Thyroid gland (tissue), 4 donors: ENCODE data around the gene COASY. TPM values are rescaled to one million over a fixed set of nuclear protein-coding genes. Genes with fewer than 3 reads are reported as not detected.

Source experiments
- DNase-seq, 2 donors: peaks; one replicate each; pipeline ENCODE4 v3.0.0-alpha.2; 2019
- H3K27ac ChIP-seq, 3 donors: fragments of 200-600 bp; sonication (generic); 1 replicate in 2 of 3; 2 replicates in 1 of 3; pipeline ENCODE4 v1.5.1; 2016 to 2019; ENCODE audit warnings: mild to moderate bottlenecking in 1 of 3, moderate library complexity in 1 of 3
- H3K27me3 ChIP-seq: fragments of 200-600 bp; sonication (generic); one replicate; pipeline ENCODE4 v1.5.1; 2019
- H3K36me3 ChIP-seq, 2 donors: fragments of 200-600 bp; sonication (generic); one replicate each; pipeline ENCODE4 v1.5.1; 2016 to 2019
- H3K4me1 ChIP-seq, 2 donors: fragments of 200-600 bp; sonication (generic); one replicate each; pipeline ENCODE4 v1.5.1; 2017 to 2019
- H3K4me3 ChIP-seq, 3 donors: fragments of 200-600 bp; sonication (generic); replicated peaks in 1 of 3; 1 replicate in 2 of 3; 2 replicates in 1 of 3; pipeline ENCODE4 v1.5.1; 2016; ENCODE audit warnings: mild to moderate bottlenecking in 1 of 3
- H3K9me3 ChIP-seq: fragments of 200-600 bp; sonication (generic); one replicate; pipeline ENCODE4 v1.5.1; 2017
- POLR2A ChIP-seq, 2 donors: fragments of 450-650 bp; IDR thresholded peaks; one replicate each; pipeline ENCODE4 v1.6.1; 2017; ENCODE audit warnings: antibody characterized with exemption in 2 of 2, mild to moderate bottlenecking in 2 of 2, moderate library complexity in 1 of 2
- WGBS, 2 donors: methylation state at CpG; one replicate each; pipeline ENCODE4 v1.1.5; 2017; 5-methylcytosine and 5-hydroxymethylcytosine counted together
- intact Hi-C: fragments of 100-400 bp; cut with DNase I; formaldehyde crosslinking; loops from one replicate; pipeline ENCODE4 v1.15.1; 2023
- total RNA-seq, 4 donors: library from RNA; depleted of rRNA; stranded (reverse); fragments of >200 nt; gene quantifications; one replicate each; pipeline ENCODE4 v1.2.3, GENCODE V29; 2016
- TF ChIP-seq, protein P1 (sequence below), 6 experiments: fragments of 200-600 bp in 3 of 6; fragments of 450-650 bp in 3 of 6; sonication (generic) in 3 of 6; IDR thresholded peaks; one replicate each; pipeline ENCODE4 v1.5.1; 2016 to 2019; ENCODE audit warnings: antibody characterized with exemption in 6 of 6, mild to moderate bottlenecking in 2 of 6, inconsistent platforms in 1 of 6, moderate library complexity in 1 of 6

COASY gene
- total RNA-seq, 4 donors from 2014 or later, result 32.7 to 60.9 (median 48.7) TPM

DNA sequence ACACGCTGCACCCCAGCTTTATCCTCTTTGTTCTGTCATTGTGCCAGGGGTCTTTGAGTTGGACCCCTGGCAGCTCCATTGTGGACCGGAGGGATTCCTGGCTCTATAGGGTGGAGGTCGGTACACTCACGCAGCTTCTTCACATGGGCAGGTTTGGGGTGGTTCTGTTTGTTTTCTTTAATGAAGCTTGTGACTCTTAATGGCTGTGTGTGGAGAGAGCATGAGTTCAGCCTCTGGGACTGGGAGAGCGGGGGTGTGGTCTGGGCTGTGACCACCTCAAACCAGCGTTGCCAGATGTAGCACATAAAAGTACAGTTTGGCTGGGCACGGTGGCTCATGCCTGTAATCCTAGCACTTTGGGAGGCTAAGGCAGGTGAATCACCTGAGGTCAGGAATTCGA is 47.1 kb upstream of the COASY start:
- intact Hi-C loops, result loop anchor here (5.0 kb wide), 1 partner anchor 93 kb away; the partner anchor contains the start of gene CAVIN1
- H3K4me1 ChIP-seq, result peaks cover 14 to 59% of the 10 kb centered on the region in 2 donors
- no peaks in the 10 kb centered on the region for H3K9me3 ChIP-seq
- H3K4me3 ChIP-seq, result no peak overlapping the region
- 87 to 92% methylated on average over 8 of the region's 8 CpGs for WGBS, 2 donors
- DNase-seq, result no peak
- no peaks in the 10 kb centered on the region for H3K27me3 ChIP-seq
- TF ChIP-seq, protein P1, sequence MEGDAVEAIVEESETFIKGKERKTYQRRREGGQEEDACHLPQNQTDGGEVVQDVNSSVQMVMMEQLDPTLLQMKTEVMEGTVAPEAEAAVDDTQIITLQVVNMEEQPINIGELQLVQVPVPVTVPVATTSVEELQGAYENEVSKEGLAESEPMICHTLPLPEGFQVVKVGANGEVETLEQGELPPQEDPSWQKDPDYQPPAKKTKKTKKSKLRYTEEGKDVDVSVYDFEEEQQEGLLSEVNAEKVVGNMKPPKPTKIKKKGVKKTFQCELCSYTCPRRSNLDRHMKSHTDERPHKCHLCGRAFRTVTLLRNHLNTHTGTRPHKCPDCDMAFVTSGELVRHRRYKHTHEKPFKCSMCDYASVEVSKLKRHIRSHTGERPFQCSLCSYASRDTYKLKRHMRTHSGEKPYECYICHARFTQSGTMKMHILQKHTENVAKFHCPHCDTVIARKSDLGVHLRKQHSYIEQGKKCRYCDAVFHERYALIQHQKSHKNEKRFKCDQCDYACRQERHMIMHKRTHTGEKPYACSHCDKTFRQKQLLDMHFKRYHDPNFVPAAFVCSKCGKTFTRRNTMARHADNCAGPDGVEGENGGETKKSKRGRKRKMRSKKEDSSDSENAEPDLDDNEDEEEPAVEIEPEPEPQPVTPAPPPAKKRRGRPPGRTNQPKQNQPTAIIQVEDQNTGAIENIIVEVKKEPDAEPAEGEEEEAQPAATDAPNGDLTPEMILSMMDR (IDR thresholded peaks at IDR 0.05), result no peak
- no peak for TF ChIP-seq POLR2A (IDR thresholded peaks at IDR 0.05)
- H3K27ac ChIP-seq, result peak overlapping the region in 1 of 3 donors; percentile 76
- peaks cover 9 to 13% of the 10 kb centered on the region in 2 donors for H3K36me3 ChIP-seq

DNA sequence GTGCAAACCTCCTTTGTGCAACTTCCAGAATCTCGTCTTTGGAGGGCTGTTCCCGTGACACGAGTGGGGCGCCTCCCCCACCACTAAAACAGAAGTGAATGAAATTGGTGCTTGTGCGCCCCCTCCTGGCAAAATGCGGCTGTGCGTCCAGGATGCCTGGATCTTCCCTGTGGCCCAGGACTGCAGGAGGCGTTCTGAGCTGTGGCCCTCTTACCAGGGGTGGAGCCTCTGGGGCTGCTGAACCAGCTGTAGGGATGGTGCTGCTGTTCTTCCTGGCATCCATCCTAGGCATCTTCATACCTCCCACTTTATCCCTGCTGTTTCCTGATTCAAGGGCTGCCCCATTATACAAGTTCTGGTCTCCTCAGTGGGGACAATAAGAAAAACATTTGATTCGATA is 44.4 kb upstream of the COASY start:
- TF ChIP-seq POLR2A (IDR thresholded peaks at IDR 0.05), result no peak
- TF ChIP-seq, protein P1 (IDR thresholded peaks at IDR 0.05), result peak; percentile 73 to 86 (median 76)
- Histone ChIP-seq H3K27ac (peak overlapping the region in 2 of 3 donors; percentile 93 to 99), H3K27me3 (no peaks in the 10 kb centered on the region), H3K4me1 (peaks cover 24 to 68% of the 10 kb centered on the region in 2 donors), H3K4me3 (no peak overlapping the region), H3K9me3 (no peaks in the 10 kb centered on the region), H3K36me3 (peaks cover 9 to 22% of the 10 kb centered on the region in 2 donors)
- intact Hi-C loops, result loop anchor here (5.0 kb wide), 1 partner anchor 95 kb away; the partner anchor contains the start of gene CAVIN1
- peak; percentile 70 to 78 for DNase-seq
- WGBS, 2 donors, result 35 to 36% methylated on average over 5 to 9 of the region's 9 CpGs

DNA sequence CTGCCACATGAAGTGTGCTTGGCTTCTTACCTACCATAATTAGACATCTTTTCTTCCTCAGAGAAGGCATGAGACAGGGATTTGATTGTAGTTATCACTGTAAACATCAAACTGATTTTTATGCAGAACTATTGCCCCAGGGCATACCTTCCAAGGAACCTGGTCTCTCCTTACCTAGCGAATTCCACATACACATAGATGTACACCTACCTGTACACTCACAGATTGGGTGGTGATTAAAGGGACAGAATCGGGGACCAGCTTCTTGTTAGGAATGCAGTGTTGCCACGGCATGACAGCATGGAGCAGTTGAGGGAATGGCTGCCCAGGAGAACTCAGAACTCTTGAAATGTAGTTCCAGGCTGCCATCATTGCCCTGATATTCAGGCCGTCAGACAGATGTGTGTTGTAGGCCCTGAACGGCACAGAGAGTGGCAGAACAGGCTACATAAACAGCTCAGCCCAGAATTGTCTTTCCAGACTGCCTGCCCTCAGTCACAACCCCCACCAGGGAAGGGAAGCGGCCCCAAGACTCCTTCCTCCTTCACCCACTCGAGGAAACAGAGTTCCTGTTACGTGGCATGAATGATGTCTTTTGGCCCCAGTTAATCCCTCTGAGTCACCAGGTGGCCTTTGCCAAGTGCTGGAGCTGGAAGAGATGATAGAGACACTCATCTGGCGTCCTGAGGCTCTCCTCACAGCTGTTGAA is 43.7 kb upstream of the COASY start:
- 58 to 74% methylated on average over 9 of the region's 9 CpGs for WGBS, 2 donors
- H3K27ac ChIP-seq, result peak overlapping the region; percentile 93 to 99 (median 96)
- DNase-seq, result peak; percentile 47 to 61
- no peak overlapping the region for H3K4me3 ChIP-seq
- H3K9me3 ChIP-seq, result no peaks in the 10 kb centered on the region
- TF ChIP-seq POLR2A (IDR thresholded peaks at IDR 0.05), result no peak
- TF ChIP-seq, protein P1 (IDR thresholded peaks at IDR 0.05), result no peak
- peaks cover 24 to 68% of the 10 kb centered on the region in 2 donors for H3K4me1 ChIP-seq
- intact Hi-C loops, result loop anchor here (5.0 kb wide), 1 partner anchor 96 kb away; the partner anchor contains the start of gene CAVIN1
- H3K36me3 ChIP-seq, result peaks cover 9 to 24% of the 10 kb centered on the region in 2 donors
- no peaks in the 10 kb centered on the region for H3K27me3 ChIP-seq

DNA sequence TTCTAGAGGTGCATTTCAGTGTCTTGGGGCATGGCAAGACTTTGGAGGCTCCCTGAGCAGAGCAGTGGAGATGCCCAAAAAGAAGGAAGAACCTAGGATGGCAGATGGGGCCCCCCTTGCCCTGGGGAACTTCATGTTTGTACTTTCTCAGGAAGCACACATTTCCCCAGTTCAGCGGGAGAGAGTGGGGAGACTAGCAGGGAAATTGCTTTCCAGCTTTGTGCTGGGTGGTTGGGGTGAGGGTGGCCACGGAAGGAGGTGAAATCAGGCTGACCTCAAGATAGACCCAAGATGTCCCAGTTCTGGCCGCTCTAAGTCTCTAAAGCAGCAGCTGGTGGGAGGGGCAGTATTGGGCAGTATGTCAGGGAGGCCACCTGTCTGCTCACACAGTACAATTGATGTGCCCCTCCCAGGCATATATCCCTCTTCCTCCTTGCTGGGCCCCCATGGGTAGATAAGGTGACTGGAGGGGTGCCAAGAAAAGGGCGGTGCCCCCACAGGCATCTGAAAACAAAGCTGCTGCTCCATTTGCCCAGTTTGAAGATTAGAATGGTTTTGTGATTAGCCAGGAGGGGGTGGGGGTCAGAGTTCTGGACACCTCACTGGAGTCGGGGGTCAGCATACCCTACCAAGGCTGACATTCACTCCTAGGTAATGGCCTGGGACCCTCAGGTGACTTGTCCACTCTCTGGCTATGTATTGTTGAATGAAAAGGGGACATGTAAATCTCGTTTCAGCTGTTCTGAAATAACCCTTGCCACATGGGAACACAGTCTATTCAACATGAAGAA is 43.0 kb upstream of the COASY start:
- peaks cover 24 to 61% of the 10 kb centered on the region in 2 donors for H3K4me1 ChIP-seq
- intact Hi-C loops, result loop anchor here (5.0 kb wide), 1 partner anchor 97 kb away; the partner anchor contains the start of gene CAVIN1
- H3K27me3 ChIP-seq, result no peaks in the 10 kb centered on the region
- no peak overlapping the region for H3K4me3 ChIP-seq
- no peaks in the 10 kb centered on the region for H3K9me3 ChIP-seq
- DNase-seq, result no peak
- peak overlapping the region; percentile 93 to 99 (median 96) for H3K27ac ChIP-seq
- 49% methylated on average over 5 to 6 of the region's 6 CpGs for WGBS, 2 donors
- TF ChIP-seq, protein P1 (IDR thresholded peaks at IDR 0.05), result no peak
- peaks cover 9 to 22% of the 10 kb centered on the region in 2 donors for H3K36me3 ChIP-seq
